Activated T-helper 1 cell treated with anti-CD3 and anti-CD28 coated beads, Interleukin-12 subunit alpha, Interleukin-12 subunit beta, Interleukin-2, Interleukin-4 antibody, amounts not matched to agents 30 ng/mL and 10 ng/mL and 1 ng/mL, durations not matched to agents 14 hours and 24 hours and 36 hours (primary cell): Measurements from ENCODE around the gene KCNQ1. TPM values are rescaled to one million over a fixed set of nuclear protein-coding genes. Genes with fewer than 3 reads are reported as not detected.

Source experiments
- DNase-seq: peaks from one replicate; pipeline ENCODE4 v3.0.0; 2021; ENCODE audit warnings: low spot score
- H3K27ac Mint-ChIP-seq: one replicate; pipeline ENCODE4 v1.8.0; 2021; ENCODE audit warnings: mild to moderate bottlenecking, mixed read lengths
- H3K27me3 Mint-ChIP-seq: one replicate; pipeline ENCODE4 v1.8.0; 2022; ENCODE audit warnings: mild to moderate bottlenecking, moderate library complexity, mixed read lengths; ENCODE audit not compliant: insufficient read depth
- H3K36me3 Mint-ChIP-seq: one replicate; pipeline ENCODE4 v1.8.0; 2021; ENCODE audit warnings: low read depth, mixed read lengths
- H3K4me1 Mint-ChIP-seq: one replicate; pipeline ENCODE4 v1.8.0; 2021; ENCODE audit warnings: low read depth, mixed read lengths
- H3K4me3 Mint-ChIP-seq: one replicate; pipeline ENCODE4 v1.8.0; 2021; ENCODE audit warnings: mild to moderate bottlenecking, moderate library complexity, mixed read lengths
- H3K9me3 Mint-ChIP-seq: one replicate; pipeline ENCODE4 v1.8.0; 2021; ENCODE audit warnings: mixed read lengths
- intact Hi-C: fragments of 100-400 bp; cut with micrococcal nuclease; formaldehyde crosslinking; loops from one replicate; pipeline ENCODE4 v1.15.1; 2024
- total RNA-seq: library from RNA; stranded (reverse); gene quantifications from 2 replicates; pipeline ENCODE4 v1.2.3, GENCODE V29; 2022

The KCNQ1 gene
- total RNA-seq, 1 donor from 2014 or later, result 6.4 TPM

DNA sequence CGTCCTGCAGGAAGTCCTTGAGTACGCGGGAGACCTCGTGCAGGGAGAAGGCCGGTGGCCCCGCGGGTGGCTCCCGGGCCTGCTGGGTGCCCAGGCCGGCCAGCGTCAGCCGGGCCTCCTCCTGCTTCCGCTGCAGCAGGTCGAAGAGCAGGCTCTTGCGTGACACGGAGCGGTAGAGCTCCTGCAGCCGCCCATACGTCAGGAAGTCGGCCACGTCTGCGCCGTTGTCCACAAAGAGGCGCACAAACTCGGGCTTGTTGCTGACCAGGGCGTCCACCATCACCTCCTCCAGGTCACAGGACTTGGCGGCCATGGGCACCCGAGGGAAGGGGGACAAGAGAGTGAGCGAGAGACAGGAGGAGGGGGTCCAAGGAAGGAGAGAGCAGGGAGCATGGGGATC is 29.6 kb upstream of the KCNQ1 start:
- H3K36me3 Mint-ChIP-seq, result no peaks in the 10 kb centered on the region
- no peak overlapping the region for H3K4me3 Mint-ChIP-seq
- no peaks in the 10 kb centered on the region for H3K4me1 Mint-ChIP-seq
- intact Hi-C loops, result no loop called here
- DNase-seq, result no peak
- no peak overlapping the region for H3K27ac Mint-ChIP-seq
- H3K9me3 Mint-ChIP-seq, result no peaks in the 10 kb centered on the region
- H3K27me3 Mint-ChIP-seq, result no peaks in the 10 kb centered on the region

DNA sequence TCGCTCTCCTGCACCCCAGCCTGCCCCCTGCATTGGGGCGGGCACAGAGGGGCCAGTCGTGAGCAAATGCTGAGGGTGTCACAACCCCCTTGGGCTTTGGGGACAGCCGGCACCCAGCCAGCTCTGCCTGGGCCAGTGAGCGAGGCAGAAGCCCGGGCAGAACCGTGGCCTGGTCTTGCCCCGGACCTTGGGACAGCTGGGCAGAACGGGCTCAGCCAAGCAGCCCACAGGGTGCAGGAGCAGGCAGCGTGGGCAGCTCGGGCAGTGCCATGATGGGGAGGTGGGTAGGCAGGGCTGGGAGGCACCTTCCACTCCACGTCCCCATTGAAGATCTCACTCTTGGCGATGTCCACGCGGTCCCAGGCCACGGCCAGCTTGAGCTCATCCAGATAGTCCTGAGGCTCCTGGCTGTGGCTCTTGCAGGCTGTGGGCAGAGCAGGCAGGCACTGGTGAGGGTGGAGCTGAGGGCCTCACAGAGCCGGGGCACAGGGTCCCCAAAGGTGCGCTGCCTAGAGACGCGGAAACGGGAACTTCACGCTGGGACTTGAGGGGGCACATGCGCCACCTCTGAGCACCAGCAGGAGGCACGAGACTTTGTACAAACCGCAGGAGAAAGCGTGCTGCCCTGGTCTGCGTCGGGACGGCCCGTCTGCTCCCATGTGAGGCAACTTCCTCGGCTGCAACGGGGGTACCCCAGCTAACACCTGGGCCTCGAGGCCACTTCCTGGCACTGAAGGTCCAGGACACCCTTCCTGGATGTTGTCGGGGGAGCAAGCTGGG is 29.0 kb upstream of the KCNQ1 start:
- no peak for DNase-seq
- no peak overlapping the region for H3K27ac Mint-ChIP-seq
- H3K27me3 Mint-ChIP-seq, result no peaks in the 10 kb centered on the region
- H3K4me1 Mint-ChIP-seq, result no peaks in the 10 kb centered on the region
- no peak overlapping the region for H3K4me3 Mint-ChIP-seq
- no peaks in the 10 kb centered on the region for H3K9me3 Mint-ChIP-seq
- H3K36me3 Mint-ChIP-seq, result no peaks in the 10 kb centered on the region
- intact Hi-C loops, result no loop called here

DNA sequence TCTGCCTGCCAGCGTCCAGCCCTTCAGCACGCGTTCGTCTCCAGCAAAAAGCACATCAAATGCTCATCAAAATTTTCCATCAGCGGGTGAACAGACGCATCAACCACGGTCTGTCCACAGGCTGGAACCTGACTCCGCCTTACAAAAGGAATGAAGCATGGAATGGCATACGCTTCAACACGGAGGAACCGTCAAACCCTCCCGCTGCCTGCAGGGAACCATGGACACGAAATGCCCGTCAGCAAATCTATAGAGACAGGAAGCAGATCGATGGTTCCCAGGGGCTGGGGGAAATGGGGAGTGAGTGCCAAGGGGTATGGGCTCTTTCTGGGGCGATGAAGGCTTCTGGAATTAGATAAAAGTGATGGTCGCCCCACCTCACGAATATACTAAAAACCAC is 28.0 kb upstream of the KCNQ1 start:
- Mint-ChIP-seq H3K9me3 (no peaks in the 10 kb centered on the region), H3K27ac (no peak overlapping the region), H3K4me3 (no peak overlapping the region), H3K27me3 (no peaks in the 10 kb centered on the region), H3K36me3 (no peaks in the 10 kb centered on the region), H3K4me1 (no peaks in the 10 kb centered on the region)
- no peak for DNase-seq
- intact Hi-C loops, result no loop called here

DNA sequence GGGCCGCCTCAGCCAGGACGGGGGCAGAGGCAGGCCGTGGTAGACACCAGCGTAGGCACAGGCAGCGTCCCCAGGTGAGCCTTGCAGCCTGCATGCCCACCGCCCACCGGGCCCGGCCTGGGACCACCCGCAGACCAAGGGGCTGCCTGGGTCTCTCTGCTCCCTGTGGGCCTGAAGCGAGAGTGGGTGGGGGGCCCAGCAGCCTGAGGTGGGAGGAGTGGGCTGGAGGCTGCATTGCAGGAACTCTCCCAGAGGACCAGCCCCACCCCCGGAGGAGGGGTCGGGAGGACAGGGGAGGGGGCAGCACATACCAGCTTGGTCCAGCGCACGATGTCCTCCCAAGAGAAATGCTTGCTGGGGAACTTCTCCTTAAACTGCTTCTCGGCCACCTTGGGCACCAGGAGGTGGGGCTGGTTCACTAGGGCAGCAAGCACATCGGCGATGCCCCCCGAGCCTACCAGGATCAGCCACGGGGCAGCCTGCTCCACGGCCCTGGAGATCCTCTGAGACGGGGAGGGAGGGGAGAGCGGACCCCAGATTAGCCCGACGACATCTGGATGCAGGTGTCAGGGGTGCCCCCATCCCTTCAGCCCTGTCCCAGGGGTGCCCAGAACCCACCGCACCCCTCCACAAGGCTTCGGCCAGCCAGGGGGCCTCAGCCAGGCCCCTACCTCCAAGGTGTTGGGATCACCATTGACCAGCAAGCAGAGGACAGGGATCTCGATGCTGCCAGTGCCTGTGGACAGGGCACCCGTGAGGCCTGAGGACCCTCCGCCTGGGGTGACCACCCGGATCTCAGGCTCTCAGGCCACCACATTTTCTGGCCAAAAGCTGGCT is 26.7 kb upstream of the KCNQ1 start:
- Mint-ChIP-seq H3K27me3 (no peaks in the 10 kb centered on the region), H3K27ac (no peak overlapping the region), H3K4me1 (no peaks in the 10 kb centered on the region), H3K36me3 (no peaks in the 10 kb centered on the region), H3K9me3 (no peaks in the 10 kb centered on the region), H3K4me3 (no peak overlapping the region)
- no peak for DNase-seq
- intact Hi-C loops, result no loop called here

DNA sequence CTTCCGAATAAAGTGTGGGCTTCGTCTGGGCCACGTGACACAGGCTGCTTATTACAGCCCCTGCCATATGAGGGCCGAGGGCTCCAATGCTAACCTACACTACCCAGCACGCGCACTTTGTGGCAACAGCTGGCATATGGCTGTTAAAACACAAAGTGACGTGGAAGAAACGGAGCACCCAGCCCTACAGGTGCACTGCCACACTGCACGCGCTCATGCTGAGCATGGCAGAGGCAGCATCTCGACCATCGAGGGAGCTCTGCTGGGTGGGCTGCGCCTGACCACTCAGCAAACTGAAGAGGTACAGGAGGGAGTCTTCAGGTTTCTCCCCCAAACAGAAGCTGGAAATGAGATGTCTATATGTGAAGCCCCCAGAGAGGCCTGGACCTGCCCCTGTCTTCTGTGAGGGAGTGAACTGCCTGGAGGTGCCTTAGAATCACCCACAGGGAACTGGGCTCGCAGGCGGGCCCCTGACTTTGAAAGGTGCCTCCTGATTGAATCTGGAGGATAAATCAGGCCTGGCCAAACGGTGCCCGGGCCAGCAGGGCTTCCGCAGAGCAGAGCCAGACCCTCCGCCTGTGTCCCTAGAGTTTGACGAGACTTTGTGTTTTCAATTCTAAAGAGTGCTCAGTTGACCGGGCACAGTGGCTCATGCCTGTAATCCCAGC is 26.0 kb upstream of the KCNQ1 start:
- intact Hi-C loops, result loop anchor here (1.0 kb wide), 1 partner anchor 118 kb away; the partner anchor contains the start of gene C11orf21
- DNase-seq, result no peak
- Mint-ChIP-seq H3K27me3 (no peaks in the 10 kb centered on the region), H3K27ac (no peak overlapping the region), H3K9me3 (no peaks in the 10 kb centered on the region), H3K36me3 (no peaks in the 10 kb centered on the region), H3K4me1 (no peaks in the 10 kb centered on the region), H3K4me3 (no peak overlapping the region)

DNA sequence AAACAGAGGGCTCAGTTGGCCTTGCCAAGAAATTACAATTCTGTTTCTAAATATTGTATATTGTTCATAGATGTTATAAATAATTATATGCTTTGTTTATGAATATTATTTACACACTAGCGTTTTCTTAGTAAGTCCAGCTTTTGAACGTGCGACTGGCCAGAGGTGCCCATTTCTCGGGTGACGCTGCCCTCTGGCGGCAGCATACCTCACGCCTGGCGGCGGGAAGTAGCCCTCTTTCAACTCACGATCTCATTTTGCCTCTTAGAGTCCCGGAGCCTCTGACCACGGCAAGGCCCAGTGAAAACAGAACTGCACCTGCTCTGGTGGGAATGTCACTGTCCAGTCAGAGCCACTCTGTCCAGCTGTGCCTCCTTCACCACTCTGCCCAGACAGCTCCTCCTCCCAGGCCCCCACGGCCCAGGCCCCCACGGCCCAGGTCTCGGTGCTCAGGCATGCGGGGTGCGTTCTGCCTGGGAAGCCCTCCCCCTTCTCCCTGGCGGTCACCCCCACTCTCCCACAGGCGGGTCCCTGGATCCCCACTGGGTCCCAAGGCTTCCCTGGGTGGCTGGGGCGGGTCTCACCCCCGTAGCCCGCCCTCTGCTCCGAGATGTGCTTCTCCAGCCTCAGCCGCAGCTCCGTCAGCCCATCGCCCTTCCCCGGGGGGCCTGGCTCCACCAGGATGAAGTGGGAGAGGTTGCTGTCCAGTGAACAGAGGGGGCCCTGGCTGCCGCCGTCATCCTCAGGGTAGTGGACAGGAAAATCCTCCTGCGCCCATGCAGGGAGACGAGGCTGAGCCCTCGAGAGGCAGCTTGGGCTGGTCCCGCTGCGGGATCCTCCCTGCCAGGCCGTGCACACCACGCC is 24.9 kb upstream of the KCNQ1 start:
- peak; percentile 47 for DNase-seq
- no peaks in the 10 kb centered on the region for H3K9me3 Mint-ChIP-seq
- H3K27ac Mint-ChIP-seq, result no peak overlapping the region
- H3K27me3 Mint-ChIP-seq, result no peaks in the 10 kb centered on the region
- H3K4me3 Mint-ChIP-seq, result no peak overlapping the region
- H3K36me3 Mint-ChIP-seq, result no peaks in the 10 kb centered on the region
- no peaks in the 10 kb centered on the region for H3K4me1 Mint-ChIP-seq
- intact Hi-C loops, result loop anchor here (1.0 kb wide), 5 partner anchors 20 to 234 kb away; partner anchors contain the start of genes C11orf21 and TSSC4

DNA sequence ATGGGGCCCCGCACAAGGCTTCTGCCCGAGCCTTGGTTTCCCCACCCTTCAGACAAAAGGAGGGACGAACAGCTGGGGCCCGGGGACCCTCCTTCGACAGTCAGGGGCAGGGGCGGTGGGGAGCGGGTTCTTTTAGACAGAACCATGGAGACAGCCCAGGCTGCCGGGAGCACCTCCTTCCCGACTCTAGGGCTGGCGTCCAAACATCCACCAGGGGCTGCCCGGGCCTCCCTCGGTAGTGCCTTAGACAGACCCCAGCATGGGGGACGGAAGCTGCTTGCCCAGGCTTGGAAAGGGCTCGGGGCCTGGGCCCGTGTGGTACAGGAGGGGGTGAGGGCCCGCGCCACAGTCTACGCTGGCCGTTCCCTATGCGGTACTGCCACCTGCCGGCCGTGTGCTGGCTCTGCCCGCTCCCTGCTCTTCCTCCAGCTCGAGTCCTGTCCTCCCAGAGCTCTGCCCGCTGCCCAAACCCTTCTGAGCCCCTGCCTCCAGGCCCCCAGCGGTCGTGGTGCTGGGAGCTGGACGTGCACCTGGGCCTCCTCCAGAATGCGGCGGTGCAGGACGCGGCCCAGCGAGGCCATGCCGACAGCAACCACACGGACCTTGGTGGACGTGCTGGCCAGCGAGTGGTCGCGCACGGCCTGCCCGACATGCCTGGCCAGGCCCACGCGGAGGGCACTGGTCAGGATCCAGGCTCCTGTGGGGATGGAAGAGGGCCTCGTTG is 24.1 kb upstream of the KCNQ1 start:
- no peak overlapping the region for H3K4me3 Mint-ChIP-seq
- H3K4me1 Mint-ChIP-seq, result no peaks in the 10 kb centered on the region
- DNase-seq, result peak; percentile 56
- H3K36me3 Mint-ChIP-seq, result no peaks in the 10 kb centered on the region
- no peaks in the 10 kb centered on the region for H3K9me3 Mint-ChIP-seq
- H3K27me3 Mint-ChIP-seq, result no peaks in the 10 kb centered on the region
- intact Hi-C loops, result loop anchor here (1.0 kb wide), 4 partner anchors 20 to 234 kb away; partner anchors contain the start of gene TSSC4
- no peak overlapping the region for H3K27ac Mint-ChIP-seq

DNA sequence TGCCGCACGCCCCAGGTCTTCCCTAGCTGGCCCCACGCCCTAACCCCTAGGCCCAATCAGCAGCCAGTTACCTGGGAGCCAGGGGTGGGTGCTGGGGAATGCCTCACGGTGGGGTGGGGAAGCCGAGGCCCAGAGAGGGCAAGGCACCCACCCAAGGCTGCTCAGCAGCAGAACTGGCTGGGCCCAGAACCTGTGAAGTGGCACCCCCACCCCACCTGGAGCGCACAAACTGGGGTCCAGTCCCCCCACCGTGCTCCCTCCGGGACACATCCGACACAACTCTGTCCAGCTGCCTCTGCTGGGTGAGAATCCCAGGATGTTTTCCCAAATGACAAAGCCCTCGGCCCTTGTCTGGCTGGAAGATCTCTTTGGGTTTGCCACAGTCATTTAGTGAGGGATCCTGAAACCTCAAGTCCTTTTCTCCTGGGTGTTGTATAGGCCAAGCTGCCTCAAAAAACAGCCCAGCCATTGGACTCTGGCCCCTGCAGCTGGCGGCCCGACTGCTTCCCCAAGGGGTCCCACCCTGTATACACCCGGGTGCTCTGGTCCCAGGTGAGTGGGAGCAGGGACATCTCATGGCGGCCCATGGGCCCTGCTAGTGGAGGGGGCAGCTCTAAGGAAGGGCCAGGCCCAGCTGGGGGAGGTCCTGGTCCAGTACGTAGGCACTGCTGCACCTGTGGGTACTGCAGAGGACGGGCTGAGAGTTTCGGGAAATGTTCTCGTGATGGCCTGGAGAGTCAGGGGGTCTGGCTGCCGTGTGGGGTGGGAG is 23.4 kb upstream of the KCNQ1 start:
- no peaks in the 10 kb centered on the region for H3K4me1 Mint-ChIP-seq
- no peak overlapping the region for H3K27ac Mint-ChIP-seq
- no peak for DNase-seq
- no peak overlapping the region for H3K4me3 Mint-ChIP-seq
- no peaks in the 10 kb centered on the region for H3K27me3 Mint-ChIP-seq
- H3K9me3 Mint-ChIP-seq, result no peaks in the 10 kb centered on the region
- no peaks in the 10 kb centered on the region for H3K36me3 Mint-ChIP-seq
- intact Hi-C loops, result no loop called here

DNA sequence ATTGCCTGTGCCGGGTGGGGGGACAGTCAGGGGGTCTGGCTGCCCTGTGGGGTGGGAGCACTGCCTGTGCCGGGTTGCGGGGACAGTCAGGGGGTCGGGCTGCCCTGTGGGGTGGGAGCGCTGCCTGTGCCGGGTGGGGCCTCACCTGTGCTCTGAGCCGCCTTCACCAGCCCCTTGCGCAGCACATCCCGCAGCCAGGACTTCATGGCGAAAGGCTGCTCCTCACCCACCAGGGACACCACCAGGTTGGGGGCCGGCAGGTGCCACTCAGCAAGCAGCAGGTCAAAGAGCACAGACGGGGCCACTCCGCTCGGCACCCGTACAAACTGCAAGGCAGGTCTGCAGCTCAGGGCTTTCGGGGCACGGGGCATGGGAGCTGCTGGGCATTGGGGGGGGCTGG is 22.8 kb upstream of the KCNQ1 start:
- no peaks in the 10 kb centered on the region for H3K9me3 Mint-ChIP-seq
- no peaks in the 10 kb centered on the region for H3K36me3 Mint-ChIP-seq
- H3K4me3 Mint-ChIP-seq, result no peak overlapping the region
- H3K27ac Mint-ChIP-seq, result no peak overlapping the region
- H3K27me3 Mint-ChIP-seq, result no peaks in the 10 kb centered on the region
- no peaks in the 10 kb centered on the region for H3K4me1 Mint-ChIP-seq
- DNase-seq, result no peak
- intact Hi-C loops, result no loop called here

DNA sequence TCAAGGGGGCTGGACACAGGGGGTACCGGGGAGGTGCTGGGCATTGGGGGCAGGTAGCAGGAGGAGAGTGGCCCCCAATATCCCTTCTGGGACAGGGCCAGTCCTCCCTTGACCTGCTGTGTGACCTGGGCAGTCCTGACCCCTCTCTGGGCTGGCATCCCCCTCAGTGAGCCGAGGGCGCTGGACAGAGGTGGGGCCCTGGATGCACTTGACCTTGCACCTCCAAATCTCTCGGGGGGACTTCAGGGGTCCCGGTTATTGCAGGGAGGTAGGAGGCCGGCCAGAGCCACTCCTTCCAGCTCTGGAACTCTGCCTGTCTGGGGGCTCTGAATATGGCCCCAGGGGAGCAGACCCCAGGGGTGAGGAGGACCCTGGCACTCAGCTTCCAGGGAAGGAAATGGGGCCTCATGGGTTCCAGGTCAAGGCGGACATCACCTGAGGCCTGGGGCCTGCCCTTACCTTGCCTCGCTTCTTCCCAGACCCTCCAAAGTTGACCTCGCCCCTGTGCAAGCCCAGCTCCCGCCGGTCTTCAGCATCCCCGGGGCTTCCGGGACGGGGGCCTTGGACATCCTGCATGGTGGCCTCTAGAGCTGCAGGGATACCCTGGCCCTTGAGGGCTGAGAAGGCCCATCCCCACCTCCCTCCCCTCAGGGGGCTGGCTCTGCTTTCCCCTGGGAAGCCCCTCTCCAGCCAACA is 22.2 kb upstream of the KCNQ1 start:
- intact Hi-C loops, result no loop called here
- Mint-ChIP-seq H3K27me3 (no peaks in the 10 kb centered on the region), H3K9me3 (no peaks in the 10 kb centered on the region), H3K27ac (no peak overlapping the region), H3K36me3 (no peaks in the 10 kb centered on the region), H3K4me3 (no peak overlapping the region), H3K4me1 (no peaks in the 10 kb centered on the region)
- no peak for DNase-seq
